ENCODE measurements around the gene UVRAG.

The UVRAG gene

GRCh38 chr11:76152086-76152681 lies 337.2 kb downstream of the UVRAG start:
- DNase-seq (ENCODE audit: low spot score), result peak; percentile 72

GRCh38 chr11:76152741-76153570 lies 337.9 kb downstream of the UVRAG start:
- no peak for DNase-seq (ENCODE audit: low spot score)

DNA sequence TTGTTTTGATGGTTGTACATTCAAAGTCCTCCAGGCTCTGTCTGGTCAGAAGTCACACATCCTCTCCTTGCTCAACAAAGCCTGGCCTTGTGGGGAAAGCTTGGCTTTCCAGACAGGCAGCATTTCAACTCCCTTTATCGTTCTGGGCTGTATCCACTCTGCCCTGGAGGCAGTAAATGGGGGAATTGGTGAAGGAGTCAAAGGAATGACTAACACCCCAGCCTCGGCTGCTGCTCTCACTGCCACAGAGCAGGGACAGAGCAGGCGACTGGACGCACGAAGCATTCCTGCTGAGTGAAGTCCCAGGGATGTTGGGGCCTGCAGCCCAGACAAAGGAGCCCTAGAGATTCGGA lies 338.5 kb downstream of the UVRAG start:
- DNase-seq (ENCODE audit: low spot score), result no peak

GRCh38 chr11:76155500-76156227 lies 340.7 kb downstream of the UVRAG start:
- DNase-seq (ENCODE audit: low spot score), result no peak

DNA sequence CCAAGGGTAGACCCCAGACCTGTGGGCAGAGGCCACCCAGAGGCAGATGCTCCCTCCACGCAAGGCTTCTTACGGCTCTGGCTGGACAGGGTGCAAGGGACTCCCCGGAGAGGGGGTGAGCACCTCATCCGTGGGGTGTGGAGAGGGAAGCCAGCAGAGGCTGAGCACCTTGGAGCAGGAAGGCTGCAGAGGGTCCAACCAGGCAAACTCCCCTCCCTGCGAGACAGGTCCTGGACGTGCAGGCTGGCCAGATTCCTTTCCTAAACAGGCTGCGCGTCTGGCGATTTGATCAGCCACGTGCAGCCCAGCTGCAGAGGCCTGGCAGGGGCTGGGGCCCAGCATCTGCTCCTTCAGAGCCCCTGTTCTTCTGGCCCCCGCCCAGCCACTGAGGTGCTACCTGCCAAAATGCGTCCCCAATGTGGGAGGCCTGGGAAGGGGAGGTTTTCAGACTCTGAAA lies 342.0 kb downstream of the UVRAG start:
- DNase-seq (ENCODE audit: low spot score), result no peak

DNA sequence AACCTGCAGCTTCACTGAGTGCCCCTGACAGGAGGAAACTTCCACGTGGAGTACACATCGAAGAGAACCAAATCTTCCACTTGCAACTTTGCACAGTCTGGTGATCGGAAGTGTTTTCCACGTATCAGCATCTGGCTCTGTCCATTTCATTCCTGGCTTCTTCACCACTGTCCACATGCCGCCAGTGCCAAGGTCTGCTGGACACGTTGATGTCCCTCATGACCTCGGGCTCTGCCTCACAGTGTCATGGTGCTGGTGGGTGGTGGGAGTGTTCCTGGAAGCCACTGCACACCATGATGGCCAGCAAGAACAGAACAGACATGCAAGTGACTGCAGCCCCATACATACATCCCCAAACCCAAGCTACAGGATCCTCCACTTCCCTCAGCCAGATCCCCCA lies 342.9 kb downstream of the UVRAG start:
- no peak for DNase-seq (ENCODE audit: low spot score)

GRCh38 chr11:76158394-76159302 lies 343.6 kb downstream of the UVRAG start:
- no peak for DNase-seq (ENCODE audit: low spot score)

GRCh38 chr11:76159303-76159937 lies 344.4 kb downstream of the UVRAG start:
- DNase-seq (ENCODE audit: low spot score), result no peak

GRCh38 chr11:76159983-76160661 lies 345.1 kb downstream of the UVRAG start:
- DNase-seq (ENCODE audit: low spot score), result no peak

GRCh38 chr11:76160856-76161255 lies 345.8 kb downstream of the UVRAG start:
- no peak for DNase-seq (ENCODE audit: low spot score)

DNA sequence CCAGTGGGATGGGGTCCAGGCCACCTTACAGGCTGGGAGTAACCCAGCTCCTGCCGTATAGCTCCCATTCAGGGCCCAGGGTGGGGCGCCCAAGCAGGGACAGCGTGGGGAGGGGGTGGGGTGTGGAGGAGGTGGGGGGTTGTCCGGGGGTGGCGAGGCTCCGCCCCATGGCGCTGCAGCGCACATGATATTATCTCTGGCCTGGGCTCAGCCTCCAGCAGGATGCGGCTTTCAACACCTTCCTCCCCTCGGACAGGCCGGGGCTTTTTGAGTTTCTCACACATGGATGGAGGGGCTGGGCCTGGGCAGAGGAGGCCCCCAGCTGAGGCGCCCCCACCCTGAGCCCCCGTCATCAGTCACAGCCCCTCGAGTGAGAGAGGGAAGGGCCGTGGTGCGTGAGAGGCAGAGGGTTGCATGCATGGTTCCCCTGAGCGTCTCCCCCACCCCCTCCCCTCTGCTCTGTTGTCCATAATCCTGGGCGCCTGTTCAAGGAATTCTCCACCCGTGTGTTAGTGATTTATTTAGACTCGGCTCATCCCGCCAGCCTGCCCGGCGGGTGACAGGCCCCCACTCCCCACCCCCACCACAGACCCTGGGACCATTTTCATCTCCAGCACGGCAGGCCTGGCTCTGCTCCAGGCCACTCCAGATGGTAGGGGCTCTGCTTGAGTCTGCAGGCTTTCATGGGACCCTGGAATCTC lies 346.4 kb downstream of the UVRAG start:
- DNase-seq (ENCODE audit: low spot score), result no peak

DNA sequence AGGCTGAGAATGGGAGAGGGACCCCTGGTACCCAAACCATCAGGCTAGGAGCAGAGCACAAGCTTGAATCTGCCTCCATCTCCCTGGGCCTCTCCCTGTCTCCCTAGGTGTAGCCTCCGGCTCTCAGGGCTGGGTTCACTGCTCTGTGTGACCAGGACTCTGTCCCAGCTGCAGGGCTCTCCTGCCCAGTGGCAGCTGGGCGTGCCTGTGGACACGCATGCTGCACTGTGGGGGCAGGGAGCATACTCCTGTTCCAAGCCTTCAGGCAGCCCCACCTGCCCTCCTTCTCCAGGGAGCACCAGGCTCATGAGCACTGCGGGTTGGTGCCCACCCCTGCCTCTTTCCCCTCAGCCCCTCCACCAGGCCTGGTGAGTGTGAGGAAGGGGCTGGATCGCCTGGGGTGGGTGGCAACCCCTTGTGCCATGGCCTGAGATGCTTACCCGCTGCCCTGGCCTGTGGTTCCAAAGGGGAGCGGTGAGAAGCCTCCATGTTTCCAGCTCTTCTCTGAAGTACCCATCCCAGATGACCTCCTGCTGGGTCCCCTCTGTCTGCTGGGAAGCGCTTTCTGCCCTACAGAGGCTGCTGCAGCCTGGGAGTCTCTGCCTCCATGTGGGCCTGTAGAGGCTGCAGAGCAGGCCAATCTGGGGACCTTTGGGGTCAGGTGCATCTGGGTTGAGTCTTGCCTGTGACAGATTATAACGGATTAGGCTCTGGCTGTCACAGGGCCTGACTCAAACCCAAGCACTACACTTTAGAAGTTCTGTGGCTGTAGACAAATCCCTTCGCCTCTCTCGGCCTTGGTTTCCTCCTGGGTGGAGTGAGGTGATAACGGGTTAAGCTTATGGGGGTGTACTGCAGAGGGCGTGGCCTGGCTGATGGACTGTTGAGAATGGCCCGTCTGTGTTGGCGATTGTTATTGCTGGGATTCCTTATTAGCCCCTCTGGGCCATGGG lies 347.6 kb downstream of the UVRAG start:
- DNase-seq (ENCODE audit: low spot score), result no peak

DNA sequence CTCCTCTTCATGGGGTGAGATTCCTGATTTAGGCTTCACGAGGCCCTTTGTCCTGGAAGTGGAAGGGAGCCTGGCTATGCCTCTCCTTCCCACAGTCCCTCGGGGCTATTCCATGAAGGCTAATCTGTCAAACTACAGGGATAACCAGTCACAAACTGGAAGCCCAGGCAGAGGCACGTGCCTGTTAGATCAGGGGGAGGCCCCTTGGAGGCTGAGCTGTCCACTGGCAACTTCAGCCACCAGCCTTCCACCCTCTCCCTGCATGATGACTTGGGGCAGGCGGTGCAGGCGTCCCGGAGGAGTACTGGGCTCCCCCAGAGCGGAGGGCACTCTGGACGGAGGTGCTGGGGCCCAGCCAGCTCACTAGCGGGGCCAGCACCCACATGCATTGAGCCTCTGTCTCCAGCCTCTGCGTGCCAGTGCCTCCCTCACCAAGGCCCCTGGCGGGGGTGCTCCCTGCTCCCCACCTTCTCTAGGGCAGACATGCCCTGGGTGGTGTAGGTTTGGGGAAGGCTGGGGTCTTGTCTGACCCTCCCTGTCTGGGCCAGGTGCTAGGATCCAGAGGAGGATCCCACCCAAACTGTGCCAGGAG lies 348.4 kb downstream of the UVRAG start:
- DNase-seq (ENCODE audit: low spot score), result no peak

DNA sequence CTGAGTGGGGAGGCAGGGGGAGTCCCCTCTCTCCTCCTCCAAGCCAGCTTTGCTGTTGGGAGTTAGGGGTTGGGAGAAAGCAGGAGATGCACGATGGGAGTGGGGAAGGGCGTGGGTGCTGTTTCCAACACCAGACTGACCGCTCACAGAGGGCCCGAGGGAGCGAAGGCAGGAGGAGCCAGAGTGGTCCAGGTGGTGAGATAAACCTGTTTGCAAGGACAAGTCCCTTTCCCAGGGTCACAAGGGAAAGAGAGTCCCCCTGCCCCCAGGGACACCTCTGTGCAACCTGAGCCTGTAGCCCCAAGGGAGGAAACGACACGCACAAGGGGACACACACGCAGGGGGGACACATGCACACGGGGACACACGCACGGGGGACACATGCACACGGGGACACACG lies 349.1 kb downstream of the UVRAG start:
- DNase-seq (ENCODE audit: low spot score), result no peak

GRCh38 chr11:76164861-76165751 lies 350.1 kb downstream of the UVRAG start:
- no peak for DNase-seq (ENCODE audit: low spot score)

- DNase-seq (ENCODE audit: low spot score), result no peak
Observed at GRCh38 chr11:76166314-76166713, 351.3 kb downstream of the UVRAG start.

DNA sequence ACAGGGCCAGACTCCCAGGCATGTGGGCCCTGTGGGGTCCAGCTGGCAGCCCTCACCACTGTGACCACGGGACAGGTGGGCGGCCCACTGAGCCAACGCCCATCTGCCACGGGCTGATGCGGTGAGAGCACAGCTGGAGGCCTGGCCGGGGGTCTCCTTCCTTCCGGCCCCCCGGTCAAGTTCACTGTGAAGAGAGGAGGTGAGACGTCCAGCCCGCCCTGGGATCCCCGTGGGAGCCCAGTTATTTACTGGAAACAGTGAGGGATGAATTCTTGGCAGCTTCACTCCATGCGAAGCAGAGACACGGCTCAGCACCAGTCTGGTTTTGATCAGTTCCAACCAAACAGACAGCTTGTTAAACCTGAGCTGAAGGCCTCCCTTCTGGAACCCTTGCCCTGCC lies 352.6 kb downstream of the UVRAG start:
- no peak for DNase-seq (ENCODE audit: low spot score)

DNA sequence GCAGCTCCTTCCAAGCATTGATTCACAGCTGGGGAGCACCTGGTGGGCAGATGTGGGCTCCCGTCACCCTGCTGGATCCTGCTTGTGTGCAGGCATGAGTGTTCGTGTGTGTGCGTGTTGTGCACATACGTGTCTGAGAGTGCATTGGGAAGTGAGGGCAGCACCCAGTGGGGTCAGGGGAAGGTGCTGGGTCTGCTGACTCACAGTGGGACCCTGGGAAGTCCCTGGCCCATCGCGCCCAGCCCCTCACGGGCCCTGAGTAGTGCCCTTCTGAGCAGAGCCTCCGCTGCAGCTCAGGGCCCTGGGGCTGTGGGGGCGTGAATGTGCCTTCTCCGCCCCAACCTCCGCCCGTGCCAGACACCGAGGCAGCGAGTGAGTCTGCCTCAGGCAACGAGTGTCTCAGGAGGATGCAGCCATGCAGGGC lies 354.5 kb downstream of the UVRAG start:
- DNase-seq (ENCODE audit: low spot score), result no peak
